Neural cell (in vitro differentiated cells): ENCODE measurements around the gene ARHGEF12. TPM values are rescaled to one million over a fixed set of nuclear protein-coding genes. Genes with fewer than 3 reads are reported as not detected.

Source experiments
- H2AFZ ChIP-seq: fragments of 200-600, 300-800 bp; sonication (generic), shearing (Covaris generic); 2 replicates; pipeline ENCODE4 v1.6.0; 2014; ENCODE audit warnings: low read depth, mild to moderate bottlenecking, antibody characterized with exemption, low read length, moderate library complexity
- H3F3A ChIP-seq: fragments of 200-600 bp; shearing (Covaris generic); 2 replicates; pipeline ENCODE4 v1.6.1; 2016; ENCODE audit warnings: mild to moderate bottlenecking, moderate library complexity, mixed read lengths, antibody characterized with exemption, low read length; ENCODE audit not compliant: insufficient read depth, poor library complexity, severe bottlenecking
- H3K27ac ChIP-seq: fragments of 200-600, 300-800 bp; sonication (generic), shearing (Covaris generic); 2 replicates; pipeline ENCODE4 v1.5.1; 2014; ENCODE audit warnings: mild to moderate bottlenecking, low read length, moderate library complexity
- H3K27me3 ChIP-seq: fragments of 300-800, 200-600 bp; sonication (generic), shearing (Covaris generic); 2 replicates; pipeline ENCODE4 v1.6.0; 2014; ENCODE audit warnings: mild to moderate bottlenecking, low read depth, low read length, moderate library complexity; ENCODE audit not compliant: insufficient read depth
- H3K36me3 ChIP-seq: fragments of 300-800, 200-600 bp; sonication (generic), shearing (Covaris generic); 2 replicates; pipeline ENCODE4 v1.5.1; 2014; ENCODE audit warnings: mild to moderate bottlenecking, antibody characterized with exemption, low read length, moderate library complexity; ENCODE audit not compliant: insufficient read depth
- H3K4me2 ChIP-seq: fragments of 300-800, 200-600 bp; sonication (generic), shearing (Covaris generic); 2 replicates; pipeline ENCODE4 v1.6.0; 2014; ENCODE audit warnings: mild to moderate bottlenecking, low read length
- H3K4me3 ChIP-seq: fragments of 300-800, 200-600 bp; sonication (generic), shearing (Covaris generic); 2 replicates; pipeline ENCODE4 v1.5.1; 2014; ENCODE audit warnings: mild to moderate bottlenecking, low read length, moderate library complexity
- H3K79me2 ChIP-seq: fragments of 200-600 bp; shearing (Covaris generic); replicated peaks from 2 replicates; pipeline ENCODE4 v1.6.0; 2014; ENCODE audit warnings: mild to moderate bottlenecking, low read length, moderate library complexity; ENCODE audit not compliant: insufficient read depth
- H3K9ac ChIP-seq: fragments of 300-800, 200-600 bp; sonication (generic), shearing (Covaris generic); 2 replicates; pipeline ENCODE4 v1.6.1; 2016; ENCODE audit warnings: mild to moderate bottlenecking, low read length, mixed read lengths
- H3K9me2 ChIP-seq: fragments of 200-600 bp; shearing (Covaris generic); 2 replicates; pipeline ENCODE4 v1.6.1; 2016; ENCODE audit warnings: mild to moderate bottlenecking, low read length, mixed read lengths; ENCODE audit not compliant: insufficient read depth
- H3K9me3 ChIP-seq: fragments of 200-600, 300-800 bp; sonication (generic), shearing (Covaris generic); 2 replicates; pipeline ENCODE4 v1.6.1; 2016; ENCODE audit warnings: mild to moderate bottlenecking, mixed run types, low read length, moderate library complexity, mixed read lengths
- H4K20me1 ChIP-seq: fragments of 200-600 bp; shearing (Covaris generic); 2 replicates; pipeline ENCODE4 v1.6.1; 2016; ENCODE audit warnings: mild to moderate bottlenecking, mixed run types; ENCODE audit not compliant: insufficient read depth
- EP300 ChIP-seq: fragments of 450-650 bp; conservative IDR thresholded peaks from 2 replicates; pipeline ENCODE4 v1.6.1; 2014; ENCODE audit warnings: antibody characterized with exemption, mild to moderate bottlenecking, moderate library complexity; ENCODE audit not compliant: poor library complexity, severe bottlenecking
- EZH2 ChIP-seq: fragments of 200-600, 300-800 bp; shearing (Covaris generic), sonication (generic); IDR thresholded peaks from 2 replicates; pipeline ENCODE4 v1.6.1; 2014; ENCODE audit warnings: antibody characterized with exemption, low read length, borderline replicate concordance, mild to moderate bottlenecking; ENCODE audit not compliant: insufficient read depth, poor library complexity, severe bottlenecking
- MXI1 ChIP-seq: fragments of 450-650 bp; conservative IDR thresholded peaks from 2 replicates; pipeline ENCODE4 v1.6.1; 2014; ENCODE audit warnings: antibody characterized with exemption, mild to moderate bottlenecking; ENCODE audit not compliant: poor library complexity, severe bottlenecking
- POLR2AphosphoS5 ChIP-seq: IDR thresholded peaks from 2 replicates; pipeline ENCODE4 v1.6.1; 2012
- RAD21 ChIP-seq: fragments of 450-650 bp; conservative IDR thresholded peaks from 2 replicates; pipeline ENCODE4 v1.6.1; 2014; ENCODE audit warnings: antibody characterized with exemption, mild to moderate bottlenecking, moderate library complexity
- SMC3 ChIP-seq: fragments of 450-650 bp; conservative IDR thresholded peaks from 2 replicates; pipeline ENCODE4 v1.6.1; 2014; ENCODE audit warnings: antibody characterized with exemption, mild to moderate bottlenecking, moderate library complexity; ENCODE audit not compliant: poor library complexity
- TAF1 ChIP-seq: IDR thresholded peaks from 2 replicates; pipeline ENCODE4 v1.6.1; 2012; ENCODE audit warnings: low read depth
- polyA plus RNA-seq: library from polyadenylated mRNA; depleted of rRNA; stranded (reverse); fragments of >200 nt; gene quantifications from 2 replicates; pipeline ENCODE4 v1.2.3, GENCODE V29; 2014
- TF ChIP-seq, protein P1 (sequence below): fragments of 450-650 bp; IDR thresholded peaks from 2 replicates; pipeline ENCODE4 v1.5.1; 2014; ENCODE audit warnings: antibody characterized with exemption, mild to moderate bottlenecking, moderate library complexity; ENCODE audit not compliant: poor library complexity, severe bottlenecking
- TF ChIP-seq, protein P2 (sequence below): IDR thresholded peaks from 2 replicates; pipeline ENCODE4 v1.6.1; 2012; ENCODE audit warnings: borderline replicate concordance

The ARHGEF12 gene
- polyA plus RNA-seq, 1 donor from 2014 or later, result 93.4 TPM

DNA sequence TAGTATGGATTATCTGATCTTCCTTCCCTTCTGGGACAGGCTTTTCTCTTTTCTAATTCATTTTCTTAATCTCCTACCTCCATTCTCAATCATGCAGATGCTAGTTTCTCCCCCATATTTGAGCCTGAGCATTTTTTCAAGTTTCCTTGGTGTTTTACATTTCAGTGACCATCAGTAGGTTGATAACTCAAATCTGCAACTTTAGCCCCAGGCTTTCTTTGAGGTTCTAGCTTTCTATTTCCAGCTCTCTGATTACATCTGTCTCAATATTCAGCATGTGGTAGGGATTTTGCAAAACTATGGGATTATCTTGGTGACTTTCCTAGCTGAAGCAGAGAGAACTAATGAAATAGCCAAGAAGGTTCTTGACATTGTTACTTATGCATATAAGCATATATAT is 67.8 kb downstream of the ARHGEF12 start:
- H3K4me3 ChIP-seq, result no peak overlapping the region
- no peaks in the 10 kb centered on the region for H3K9me3 ChIP-seq
- no peak overlapping the region for H3K4me2 ChIP-seq
- peaks cover 15% of the 10 kb centered on the region for H4K20me1 ChIP-seq
- H3K9ac ChIP-seq, result no peak overlapping the region
- no peak for TF ChIP-seq SMC3
- no peak for TF ChIP-seq TAF1
- TF ChIP-seq, protein P1, sequence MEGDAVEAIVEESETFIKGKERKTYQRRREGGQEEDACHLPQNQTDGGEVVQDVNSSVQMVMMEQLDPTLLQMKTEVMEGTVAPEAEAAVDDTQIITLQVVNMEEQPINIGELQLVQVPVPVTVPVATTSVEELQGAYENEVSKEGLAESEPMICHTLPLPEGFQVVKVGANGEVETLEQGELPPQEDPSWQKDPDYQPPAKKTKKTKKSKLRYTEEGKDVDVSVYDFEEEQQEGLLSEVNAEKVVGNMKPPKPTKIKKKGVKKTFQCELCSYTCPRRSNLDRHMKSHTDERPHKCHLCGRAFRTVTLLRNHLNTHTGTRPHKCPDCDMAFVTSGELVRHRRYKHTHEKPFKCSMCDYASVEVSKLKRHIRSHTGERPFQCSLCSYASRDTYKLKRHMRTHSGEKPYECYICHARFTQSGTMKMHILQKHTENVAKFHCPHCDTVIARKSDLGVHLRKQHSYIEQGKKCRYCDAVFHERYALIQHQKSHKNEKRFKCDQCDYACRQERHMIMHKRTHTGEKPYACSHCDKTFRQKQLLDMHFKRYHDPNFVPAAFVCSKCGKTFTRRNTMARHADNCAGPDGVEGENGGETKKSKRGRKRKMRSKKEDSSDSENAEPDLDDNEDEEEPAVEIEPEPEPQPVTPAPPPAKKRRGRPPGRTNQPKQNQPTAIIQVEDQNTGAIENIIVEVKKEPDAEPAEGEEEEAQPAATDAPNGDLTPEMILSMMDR, result no peak
- TF ChIP-seq MXI1, result no peak
- H3K27me3 ChIP-seq, result no peaks in the 10 kb centered on the region
- no peaks in the 10 kb centered on the region for H3F3A ChIP-seq
- no peaks in the 10 kb centered on the region for H3K9me2 ChIP-seq
- no peak overlapping the region for H2AFZ ChIP-seq
- H3K36me3 ChIP-seq, result peaks cover 6% of the 10 kb centered on the region
- peaks cover 47% of the 10 kb centered on the region for H3K79me2 ChIP-seq
- H3K27ac ChIP-seq, result no peak overlapping the region

- TF ChIP-seq MXI1 (no peak), POLR2AphosphoS5 (no peak), EZH2 (no peak), SMC3 (no peak), EP300 (no peak), RAD21 (no peak), TAF1 (no peak)
- TF ChIP-seq, protein P2, sequence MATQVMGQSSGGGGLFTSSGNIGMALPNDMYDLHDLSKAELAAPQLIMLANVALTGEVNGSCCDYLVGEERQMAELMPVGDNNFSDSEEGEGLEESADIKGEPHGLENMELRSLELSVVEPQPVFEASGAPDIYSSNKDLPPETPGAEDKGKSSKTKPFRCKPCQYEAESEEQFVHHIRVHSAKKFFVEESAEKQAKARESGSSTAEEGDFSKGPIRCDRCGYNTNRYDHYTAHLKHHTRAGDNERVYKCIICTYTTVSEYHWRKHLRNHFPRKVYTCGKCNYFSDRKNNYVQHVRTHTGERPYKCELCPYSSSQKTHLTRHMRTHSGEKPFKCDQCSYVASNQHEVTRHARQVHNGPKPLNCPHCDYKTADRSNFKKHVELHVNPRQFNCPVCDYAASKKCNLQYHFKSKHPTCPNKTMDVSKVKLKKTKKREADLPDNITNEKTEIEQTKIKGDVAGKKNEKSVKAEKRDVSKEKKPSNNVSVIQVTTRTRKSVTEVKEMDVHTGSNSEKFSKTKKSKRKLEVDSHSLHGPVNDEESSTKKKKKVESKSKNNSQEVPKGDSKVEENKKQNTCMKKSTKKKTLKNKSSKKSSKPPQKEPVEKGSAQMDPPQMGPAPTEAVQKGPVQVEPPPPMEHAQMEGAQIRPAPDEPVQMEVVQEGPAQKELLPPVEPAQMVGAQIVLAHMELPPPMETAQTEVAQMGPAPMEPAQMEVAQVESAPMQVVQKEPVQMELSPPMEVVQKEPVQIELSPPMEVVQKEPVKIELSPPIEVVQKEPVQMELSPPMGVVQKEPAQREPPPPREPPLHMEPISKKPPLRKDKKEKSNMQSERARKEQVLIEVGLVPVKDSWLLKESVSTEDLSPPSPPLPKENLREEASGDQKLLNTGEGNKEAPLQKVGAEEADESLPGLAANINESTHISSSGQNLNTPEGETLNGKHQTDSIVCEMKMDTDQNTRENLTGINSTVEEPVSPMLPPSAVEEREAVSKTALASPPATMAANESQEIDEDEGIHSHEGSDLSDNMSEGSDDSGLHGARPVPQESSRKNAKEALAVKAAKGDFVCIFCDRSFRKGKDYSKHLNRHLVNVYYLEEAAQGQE, result no peak
- TF ChIP-seq, protein P1, result no peak
- peaks cover 13% of the 10 kb centered on the region for H4K20me1 ChIP-seq
- no peaks in the 10 kb centered on the region for H3F3A ChIP-seq
- peaks cover 42% of the 10 kb centered on the region for H3K79me2 ChIP-seq
- H3K27ac ChIP-seq, result no peak overlapping the region
- H3K9ac ChIP-seq, result no peak overlapping the region
- no peak overlapping the region for H2AFZ ChIP-seq
- H3K36me3 ChIP-seq, result peaks cover 6% of the 10 kb centered on the region
- no peaks in the 10 kb centered on the region for H3K9me3 ChIP-seq
- no peaks in the 10 kb centered on the region for H3K9me2 ChIP-seq
- H3K27me3 ChIP-seq, result no peaks in the 10 kb centered on the region
- H3K4me3 ChIP-seq, result no peak overlapping the region
- H3K4me2 ChIP-seq, result no peak overlapping the region
Measured at GRCh38 chr11:120404495-120404894, 68.3 kb downstream of the ARHGEF12 start.
